ENCODE measurements around the gene CERS2. TPM values are rescaled to one million over a fixed set of nuclear protein-coding genes. Genes with fewer than 3 reads are reported as not detected.

CERS2 gene
- total and polyA plus RNA-seq, 10 of the 15 experiments (the other 5 are each of a cell fraction or from before 2014, with no cell fraction given), result 9.2 to 87.9 (median 50.8) TPM

- TF ChIP-seq RELB (IDR thresholded peaks at IDR 0.05; ENCODE audit: low read depth), result no peak
- no peak for TF ChIP-seq ZNF687 (IDR thresholded peaks at IDR 0.05)
- TF ChIP-seq POU2F2 (IDR thresholded peaks at IDR 0.05; ENCODE audit: borderline replicate concordance, low read depth, low read length), result no peak
- no peak for TF ChIP-seq KLF5 (IDR thresholded peaks at IDR 0.05; ENCODE audit: partially characterized antibody)
- no peak for TF ChIP-seq ETV6 (conservative IDR thresholded peaks at IDR 0.05 in 1 of 2, IDR thresholded peaks at IDR 0.05 in 1 of 2; ENCODE audit: borderline replicate concordance in 1 of 2, low read depth in 1 of 2)
Observed at GRCh38 chr1:151003180-151003579, 28.5 kb upstream of the CERS2 start (continued).

GRCh38 chr1:151002611-151003010 is 28.0 kb upstream of the CERS2 start:
- no peak overlapping the region for H3K9ac ChIP-seq (ENCODE audit: control insufficient read depth, insufficient read depth, low read length)
- FAIRE-seq (no peak), ATAC-seq (no peak), DNase-seq (ENCODE audit: low read depth, low spot score) (no peak)
- no peaks in the 10 kb centered on the region for H3K27me3 ChIP-seq (replicated peaks in 1 of 2; ENCODE audit: control insufficient read depth in 2 of 2, insufficient read depth in 2 of 2, low read length in 1 of 2)
- H3K36me3 ChIP-seq (ENCODE audit: control insufficient read depth in 2 of 2, insufficient read depth in 2 of 2, low read length in 1 of 2), result no peaks in the 10 kb centered on the region; a peak in 1 of 4 replicates
- ChIA-PET SMC1A (ENCODE audit: uncharacterized antibody, unreplicated experiment) (no interaction called here), POLR2A (interaction anchor here (0.5 kb wide), 1 partner anchor 55 kb away, joined by 3 read pairs; no protein-coding TSS in a partner anchor), CTCF (interaction anchor here (0.6 to 16.2 kb wide), 3 partner anchors 8 to 22 kb away, joined by 3 to 252 read pairs (median 6); partner anchors contain the start of genes ANXA9 and CERS2), RAD21 (ENCODE audit: unreplicated experiment) (no interaction called here)
- no peaks in the 10 kb centered on the region for H3K9me3 ChIP-seq (replicated peaks; ENCODE audit: control insufficient read depth, insufficient read depth, low read length)
- peaks cover 7% of the 10 kb centered on the region for H3K4me1 ChIP-seq (ENCODE audit: control insufficient read depth, insufficient read depth, low read length)
- TF ChIP-seq BHLHE40 (IDR thresholded peaks at IDR 0.05; ENCODE audit: borderline replicate concordance in 1 of 2, low read depth in 2 of 2, low read length in 1 of 2), result no peak
- TF ChIP-seq SMC3 (IDR thresholded peaks at IDR 0.05; ENCODE audit: borderline replicate concordance, low read length), result no peak
- no peak for TF ChIP-seq PAX8 (IDR thresholded peaks at IDR 0.05)
- intact Hi-C loops (cut with micrococcal nuclease; ENCODE audit: unreplicated experiment) (no loop called here), in situ Hi-C loops (cut with MboI) (no loop called here)
- peaks cover 5% of the 10 kb centered on the region for H3K79me2 ChIP-seq (ENCODE audit: control insufficient read depth, insufficient read depth, low read length)
- H3K4me3 ChIP-seq, result no peak overlapping the region
- BruUV-seq (replicated peaks), result no TSS peak
- H3K27ac ChIP-seq (ENCODE audit: control insufficient read depth, insufficient read depth), result no peak overlapping the region
- WGBS (ENCODE audit: insufficient coverage, insufficient replicate concordance, low lambda C conversion rate, missing lambda C conversion rate), result 89% methylated on average over 2 of the region's 2 CpGs
- no peaks in the 10 kb centered on the region for H4K20me1 ChIP-seq (ENCODE audit: control insufficient read depth, insufficient read depth)
- no peak overlapping the region for H3K4me2 ChIP-seq (ENCODE audit: control insufficient read depth, insufficient read depth)
- no peak overlapping the region for H2AFZ ChIP-seq (ENCODE audit: control insufficient read depth, low read depth, low read length)

All from GM12878 (cell line).